WI38 (cell line): ENCODE data around the gene SYNM.

Source experiments
- H3K4me3 ChIP-seq: 2 replicates; pipeline ENCODE4 v1.5.1; 2011; ENCODE audit warnings: low read depth, mild to moderate bottlenecking, control low read depth, low read length
- CTCF ChIP-seq: IDR thresholded peaks from 2 replicates; pipeline ENCODE4 v1.5.1; 2012; ENCODE audit warnings: low read depth, mild to moderate bottlenecking, control low read depth, low read length

The SYNM gene

GRCh38 chr15:99096894-99097426 is 7.9 kb upstream of the SYNM start:
- no peak for TF ChIP-seq CTCF
- H3K4me3 ChIP-seq, result no peak overlapping the region

- H3K4me3 ChIP-seq, result no peak overlapping the region
- TF ChIP-seq CTCF, result no peak
Observed at GRCh38 chr15:99097441-99098410, 7.2 kb upstream of the SYNM start.

GRCh38 chr15:99098426-99098825 is 6.5 kb upstream of the SYNM start:
- no peak for TF ChIP-seq CTCF
- H3K4me3 ChIP-seq, result no peak overlapping the region

GRCh38 chr15:99098991-99099390 is 5.9 kb upstream of the SYNM start:
- TF ChIP-seq CTCF, result no peak
- H3K4me3 ChIP-seq, result no peak overlapping the region

- no peak for TF ChIP-seq CTCF
- no peak overlapping the region for H3K4me3 ChIP-seq
Observed at GRCh38 chr15:99099661-99100060, 5.2 kb upstream of the SYNM start.

- peak overlapping the region; percentile 53 for H3K4me3 ChIP-seq
- peak; percentile 79 for TF ChIP-seq CTCF
Observed at GRCh38 chr15:99100245-99101173, 4.4 kb upstream of the SYNM start.
